Activated CD4-positive, alpha-beta memory T cell treated with anti-CD3 and anti-CD28 coated beads for 36 hours (primary cell): ENCODE results near the gene DENND4B. TPM values are rescaled to one million over a fixed set of nuclear protein-coding genes. Genes with fewer than 3 reads are reported as not detected.

Experiments used
- CTCF ChIA-PET: fragments of 350-600 bp; sonication (Branson Sonifier 250); formaldehyde crosslinking; loops from one replicate; lab custom pipeline; 2021; ENCODE audit warnings: antibody characterized with exemption, inconsistent platforms; lab: Charles Lee
- POLR2A ChIA-PET: fragments of 350-600 bp; sonication (Branson Sonifier 250); formaldehyde crosslinking; loops from one replicate; lab custom pipeline; 2021; ENCODE audit warnings: antibody characterized with exemption; lab: Charles Lee
- DNase-seq: peaks from one replicate; pipeline ENCODE4 v3.0.0-alpha.2; 2020
- H3K27ac Mint-ChIP-seq: one replicate; pipeline ENCODE4 v1.8.0; 2021; ENCODE audit warnings: mixed read lengths
- H3K27me3 Mint-ChIP-seq: one replicate; pipeline ENCODE4 v1.8.0; 2021; ENCODE audit warnings: mixed read lengths
- H3K36me3 Mint-ChIP-seq: one replicate; pipeline ENCODE4 v1.8.0; 2021; ENCODE audit warnings: mixed read lengths
- H3K4me1 Mint-ChIP-seq: one replicate; pipeline ENCODE4 v1.8.0; 2021; ENCODE audit warnings: low read depth, mixed read lengths
- H3K4me3 Mint-ChIP-seq: one replicate; pipeline ENCODE4 v1.8.0; 2021; ENCODE audit warnings: mild to moderate bottlenecking, mixed read lengths
- H3K9me3 Mint-ChIP-seq: one replicate; pipeline ENCODE4 v1.8.0; 2021; ENCODE audit warnings: mixed read lengths
- intact Hi-C: fragments of 100-400 bp; cut with micrococcal nuclease; formaldehyde crosslinking; loops from one replicate; pipeline ENCODE4 v1.15.1; 2023
- total RNA-seq, 2 experiments: library from RNA; stranded (reverse); gene quantifications; one replicate each; pipeline ENCODE4 v1.2.3, GENCODE V29; 2021

DENND4B gene
- total RNA-seq, 2 experiments from 2014 or later, result 98.1 to 108 TPM

DNA sequence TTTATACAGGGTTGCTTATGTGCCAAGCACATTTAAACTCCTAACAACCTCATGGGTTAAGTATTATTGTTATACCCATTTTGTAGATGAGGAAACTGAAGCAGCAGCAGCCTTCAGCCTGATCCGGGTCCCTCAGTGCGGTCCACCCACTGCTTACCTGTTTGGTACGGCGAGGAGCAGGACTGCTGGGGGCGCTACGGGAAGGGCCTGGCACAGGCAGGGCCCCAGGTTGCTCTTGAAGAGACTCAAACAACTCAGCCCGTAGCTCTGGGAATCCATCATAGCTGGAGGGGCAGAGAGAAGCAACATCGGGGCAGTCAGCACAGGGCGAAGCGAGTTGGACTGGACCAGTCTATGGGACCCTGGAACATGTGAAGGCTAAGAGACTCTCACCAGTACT is 9.2 kb downstream of the DENND4B start:
- intact Hi-C loops, result no loop called here
- Mint-ChIP-seq H3K27me3 (no peaks in the 10 kb centered on the region), H3K4me1 (no peaks in the 10 kb centered on the region), H3K4me3 (no peak overlapping the region), H3K36me3 (peaks cover 58% of the 10 kb centered on the region), H3K27ac (no peak overlapping the region), H3K9me3 (no peaks in the 10 kb centered on the region)
- DNase-seq, result no peak
- CTCF ChIA-PET, result interaction anchor here (2.1 kb wide), 1 partner anchor 49 kb away, joined by 6 read pairs; the partner anchor contains the start of gene RAB13
- POLR2A ChIA-PET, result no interaction called here

DNA sequence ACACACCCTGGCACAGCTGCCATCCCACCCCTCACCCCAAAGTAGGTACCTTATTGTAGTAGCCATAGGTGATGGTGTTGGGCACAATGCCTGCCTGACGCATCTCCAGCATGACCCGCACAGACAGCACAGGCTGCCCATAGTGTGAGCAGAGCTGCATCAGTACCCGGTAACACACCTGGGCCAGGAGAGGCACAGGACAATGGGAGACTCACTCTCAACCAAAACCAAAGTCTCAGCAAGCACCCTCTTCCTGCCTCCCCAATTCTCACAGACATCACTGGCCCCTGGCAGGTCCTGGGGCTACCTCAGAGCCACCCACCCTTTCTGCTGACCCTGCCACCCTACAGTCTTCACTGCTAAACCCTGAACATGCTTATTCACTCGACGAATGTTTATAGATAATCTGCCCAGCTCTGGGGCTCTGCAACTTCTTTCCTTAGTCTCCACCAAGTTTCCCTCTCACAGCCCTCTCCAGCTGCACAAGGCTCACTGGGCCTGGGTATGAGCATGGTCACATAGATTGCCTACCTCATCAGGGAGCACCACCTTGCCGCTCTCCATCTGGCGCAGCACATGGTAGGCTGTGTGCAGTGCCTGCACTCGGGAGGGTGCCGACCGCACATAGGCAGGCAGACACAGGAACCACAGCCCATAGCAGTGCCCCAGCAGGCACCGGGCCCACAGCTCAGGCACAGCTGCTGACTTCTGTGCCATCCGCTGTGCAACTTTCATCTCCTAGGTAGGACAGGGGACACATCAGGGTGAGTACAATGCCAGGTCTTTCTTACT is 10.3 kb downstream of the DENND4B start:
- intact Hi-C loops, result no loop called here
- no peaks in the 10 kb centered on the region for H3K4me1 Mint-ChIP-seq
- DNase-seq, result no peak
- H3K9me3 Mint-ChIP-seq, result no peaks in the 10 kb centered on the region
- peaks cover 53% of the 10 kb centered on the region for H3K36me3 Mint-ChIP-seq
- POLR2A ChIA-PET, result no interaction called here
- no peak overlapping the region for H3K4me3 Mint-ChIP-seq
- CTCF ChIA-PET, result interaction anchor here (2.1 kb wide), 1 partner anchor 51 kb away, joined by 6 read pairs; the partner anchor contains the start of gene RAB13
- no peaks in the 10 kb centered on the region for H3K27me3 Mint-ChIP-seq
- no peak overlapping the region for H3K27ac Mint-ChIP-seq

GRCh38 chr1:153934746-153935145 is 11.8 kb downstream of the DENND4B start:
- no peaks in the 10 kb centered on the region for H3K9me3 Mint-ChIP-seq
- no peak overlapping the region for H3K27ac Mint-ChIP-seq
- ChIA-PET POLR2A (interaction anchor here (0.7 kb wide), 1 partner anchor 13 kb away, joined by 3 read pairs; no protein-coding TSS in a partner anchor), CTCF (interaction anchor here (1.0 kb wide), 1 partner anchor 12 kb away, joined by 5 read pairs; the partner anchor contains the start of gene DENND4B)
- no peak for DNase-seq
- H3K4me3 Mint-ChIP-seq, result no peak overlapping the region
- intact Hi-C loops, result no loop called here
- H3K36me3 Mint-ChIP-seq, result peaks cover 47% of the 10 kb centered on the region
- no peaks in the 10 kb centered on the region for H3K27me3 Mint-ChIP-seq
- no peaks in the 10 kb centered on the region for H3K4me1 Mint-ChIP-seq

- no peak overlapping the region for H3K4me3 Mint-ChIP-seq
- ChIA-PET POLR2A (interaction anchor here (0.7 kb wide), 1 partner anchor 14 kb away, joined by 3 read pairs; no protein-coding TSS in a partner anchor), CTCF (interaction anchor here (1.0 kb wide), 1 partner anchor 13 kb away, joined by 5 read pairs; the partner anchor contains the start of gene DENND4B)
- intact Hi-C loops, result no loop called here
- H3K27ac Mint-ChIP-seq, result no peak overlapping the region
- H3K4me1 Mint-ChIP-seq, result peaks cover under 1% of the 10 kb centered on the region
- no peaks in the 10 kb centered on the region for H3K9me3 Mint-ChIP-seq
- H3K36me3 Mint-ChIP-seq, result peaks cover 50% of the 10 kb centered on the region
- H3K27me3 Mint-ChIP-seq, result no peaks in the 10 kb centered on the region
- DNase-seq, result no peak
Measured at GRCh38 chr1:153933955-153934354, 12.6 kb downstream of the DENND4B start.

- H3K4me3 Mint-ChIP-seq, result no peak overlapping the region
- ChIA-PET POLR2A (interaction anchor here (1.6 kb wide), 1 partner anchor 12 kb away, joined by 5 read pairs; no protein-coding TSS in a partner anchor), CTCF (no interaction called here)
- peaks cover 49% of the 10 kb centered on the region for H3K36me3 Mint-ChIP-seq
- DNase-seq, result no peak
- H3K9me3 Mint-ChIP-seq, result no peaks in the 10 kb centered on the region
- peaks cover 2% of the 10 kb centered on the region for H3K4me1 Mint-ChIP-seq
- intact Hi-C loops, result no loop called here
- H3K27me3 Mint-ChIP-seq, result no peaks in the 10 kb centered on the region
- no peak overlapping the region for H3K27ac Mint-ChIP-seq
Measured at GRCh38 chr1:153933430-153933829, 13.1 kb downstream of the DENND4B start.

DNA sequence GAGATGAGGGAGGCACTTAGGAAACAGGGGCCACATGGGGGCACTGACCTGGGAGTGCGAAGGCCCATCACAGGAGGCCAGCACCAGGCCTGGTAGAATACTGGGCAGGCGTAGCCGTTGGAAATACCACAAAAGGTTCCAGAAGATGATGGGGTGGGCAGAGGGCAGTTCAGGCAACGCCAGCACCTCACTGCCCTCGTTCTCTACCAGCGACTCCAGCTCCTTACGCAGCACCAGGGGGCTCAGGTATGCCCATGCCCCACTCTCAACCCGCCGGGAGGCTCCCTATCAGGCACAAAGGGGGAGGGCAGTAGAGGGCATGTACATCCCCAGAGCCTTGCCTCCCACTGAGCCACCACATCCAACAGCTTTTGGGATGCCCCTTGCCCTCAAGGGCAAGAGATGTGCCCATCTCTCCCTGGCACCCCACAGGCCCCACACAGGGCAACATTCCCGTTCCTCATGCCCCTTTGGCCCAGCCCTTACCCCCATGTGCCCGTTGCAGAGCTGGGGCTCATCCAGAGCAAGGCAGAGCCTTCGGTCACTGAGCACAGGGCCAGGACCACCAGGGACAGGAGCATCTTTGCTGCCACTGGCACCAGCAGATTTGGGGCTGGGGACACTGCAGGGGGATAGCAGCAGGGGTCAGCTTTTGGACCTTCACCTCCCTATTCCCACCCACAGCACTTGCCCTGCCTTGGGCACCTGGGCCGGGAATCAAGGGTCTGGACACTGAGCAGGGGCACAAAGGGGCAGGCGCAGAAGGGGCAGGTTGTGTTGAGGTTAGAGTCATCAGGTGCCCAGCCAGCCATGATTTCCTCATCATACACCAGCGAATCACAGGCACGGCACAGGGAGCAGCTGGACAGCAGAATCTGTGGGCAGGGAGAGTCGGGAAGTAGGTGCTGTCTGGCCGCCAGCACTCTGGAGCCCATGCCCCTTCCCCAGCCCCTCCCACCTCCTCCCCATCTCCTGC is 14.1 kb downstream of the DENND4B start:
- H3K36me3 Mint-ChIP-seq, result peaks cover 44% of the 10 kb centered on the region
- ChIA-PET CTCF (no interaction called here), POLR2A (interaction anchor here (1.6 kb wide), 1 partner anchor 13 kb away, joined by 5 read pairs; no protein-coding TSS in a partner anchor)
- H3K9me3 Mint-ChIP-seq, result no peaks in the 10 kb centered on the region
- no peaks in the 10 kb centered on the region for H3K27me3 Mint-ChIP-seq
- H3K27ac Mint-ChIP-seq, result no peak overlapping the region
- peaks cover 2% of the 10 kb centered on the region for H3K4me1 Mint-ChIP-seq
- intact Hi-C loops, result no loop called here
- H3K4me3 Mint-ChIP-seq, result no peak overlapping the region
- no peak for DNase-seq

DNA sequence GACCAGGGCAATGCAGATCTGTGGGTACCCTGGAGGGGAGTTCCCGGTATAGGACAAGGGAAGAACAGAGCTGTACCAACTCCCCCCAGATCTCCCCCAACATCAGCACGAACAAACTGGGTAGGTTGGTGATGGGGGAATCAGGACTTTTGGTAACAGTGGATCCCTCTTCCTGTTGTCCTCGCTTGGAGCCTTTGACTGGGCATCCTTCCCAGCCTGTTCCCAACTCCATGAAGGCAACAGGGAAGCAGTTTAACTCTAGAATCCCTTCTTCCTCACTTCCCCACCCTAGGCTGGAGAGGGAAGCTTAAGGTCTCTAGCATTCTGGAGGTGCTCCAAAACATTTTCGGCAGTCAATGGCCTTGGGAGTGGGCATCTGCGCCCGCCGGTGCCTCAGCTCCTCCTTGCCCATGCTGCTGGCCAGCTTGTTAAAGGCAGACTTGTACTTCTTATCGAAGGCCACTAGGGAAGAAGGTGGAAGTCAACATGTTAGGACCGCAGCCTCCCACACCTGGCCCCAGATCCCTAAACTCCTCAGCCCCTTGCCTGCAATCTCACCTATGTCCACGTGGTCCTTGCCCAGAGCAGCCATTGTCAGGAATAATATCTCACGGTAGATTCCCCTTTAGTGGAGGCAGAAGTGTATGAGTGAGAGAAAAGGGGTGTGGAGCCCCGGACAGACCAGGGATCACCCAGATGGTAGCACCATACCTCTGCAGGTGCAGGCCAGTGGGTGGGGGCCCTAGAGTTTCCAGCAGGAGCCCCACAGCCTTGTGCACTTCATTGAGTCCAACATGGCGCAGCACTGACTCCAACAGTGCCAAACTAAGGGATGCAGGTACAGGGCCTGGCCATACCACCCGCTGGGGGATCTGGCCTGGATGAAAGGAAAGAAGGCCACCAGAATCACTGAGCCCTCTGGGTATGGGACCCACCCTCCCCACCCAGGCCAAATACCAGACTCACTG is 16.3 kb downstream of the DENND4B start:
- H3K9me3 Mint-ChIP-seq, result no peaks in the 10 kb centered on the region
- H3K27ac Mint-ChIP-seq, result no peak overlapping the region
- no peaks in the 10 kb centered on the region for H3K27me3 Mint-ChIP-seq
- CTCF ChIA-PET, result interaction anchor here (0.6 kb wide), 1 partner anchor 293 kb away, joined by 3 read pairs; no protein-coding TSS in a partner anchor
- POLR2A ChIA-PET, result interaction anchor here (0.6 to 1.4 kb wide), 4 partner anchors 10 to 270 kb away, joined by 3 to 5 read pairs (median 3); partner anchors contain the start of gene DENND4B
- no peak overlapping the region for H3K4me3 Mint-ChIP-seq
- H3K36me3 Mint-ChIP-seq, result peaks cover 23% of the 10 kb centered on the region
- H3K4me1 Mint-ChIP-seq, result peaks cover 2% of the 10 kb centered on the region
- intact Hi-C loops, result no loop called here
- DNase-seq, result no peak

DNA sequence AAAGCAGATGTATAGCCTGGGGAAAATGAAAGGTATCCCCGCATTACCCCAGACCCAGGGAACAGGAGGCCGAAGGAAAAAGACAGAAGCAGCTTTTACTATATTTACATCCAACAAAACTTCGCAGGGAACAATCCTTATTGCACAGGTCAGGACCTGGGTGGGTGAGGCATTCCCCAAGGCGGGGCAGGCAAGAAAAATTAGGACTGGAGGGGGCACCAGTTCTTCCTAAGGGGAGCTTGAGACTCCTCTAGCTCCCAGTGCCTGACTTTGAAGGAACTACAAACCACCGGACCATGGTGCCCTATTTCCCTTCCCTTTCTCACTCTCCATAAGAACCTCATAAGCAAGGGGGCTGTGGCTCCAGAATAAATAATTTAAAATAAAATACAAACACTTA is 17.1 kb downstream of the DENND4B start:
- H3K27ac Mint-ChIP-seq, result no peak overlapping the region
- no peaks in the 10 kb centered on the region for H3K9me3 Mint-ChIP-seq

GRCh38 chr1:153928791-153929341 is 17.7 kb downstream of the DENND4B start:
- intact Hi-C loops, result no loop called here
- CTCF ChIA-PET, result interaction anchor here (1.5 kb wide), 1 partner anchor 10 kb away, joined by 3 read pairs; no protein-coding TSS in a partner anchor
- H3K27me3 Mint-ChIP-seq, result no peaks in the 10 kb centered on the region
- no peaks in the 10 kb centered on the region for H3K9me3 Mint-ChIP-seq
- H3K27ac Mint-ChIP-seq, result no peak overlapping the region
- POLR2A ChIA-PET, result interaction anchor here (1.4 kb wide), 1 partner anchor 17 kb away, joined by 3 read pairs; the partner anchor contains the start of gene DENND4B
- H3K4me1 Mint-ChIP-seq, result peaks cover 8% of the 10 kb centered on the region
- no peak for DNase-seq
- peaks cover 14% of the 10 kb centered on the region for H3K36me3 Mint-ChIP-seq
- no peak overlapping the region for H3K4me3 Mint-ChIP-seq

More for the DNA sequence above, 17.1 kb downstream of the DENND4B start:
- H3K4me1 Mint-ChIP-seq, result peaks cover 3% of the 10 kb centered on the region
- H3K27me3 Mint-ChIP-seq, result no peaks in the 10 kb centered on the region
- H3K36me3 Mint-ChIP-seq, result peaks cover 18% of the 10 kb centered on the region
- ChIA-PET CTCF (interaction anchor here (0.6 kb wide), 1 partner anchor 292 kb away, joined by 3 read pairs; no protein-coding TSS in a partner anchor), POLR2A (interaction anchor here (1.0 to 1.4 kb wide), 2 partner anchors 16 to 17 kb away, joined by 3 read pairs; partner anchors contain the start of gene DENND4B)
- no peak overlapping the region for H3K4me3 Mint-ChIP-seq
- no peak for DNase-seq
- intact Hi-C loops, result no loop called here

DNA sequence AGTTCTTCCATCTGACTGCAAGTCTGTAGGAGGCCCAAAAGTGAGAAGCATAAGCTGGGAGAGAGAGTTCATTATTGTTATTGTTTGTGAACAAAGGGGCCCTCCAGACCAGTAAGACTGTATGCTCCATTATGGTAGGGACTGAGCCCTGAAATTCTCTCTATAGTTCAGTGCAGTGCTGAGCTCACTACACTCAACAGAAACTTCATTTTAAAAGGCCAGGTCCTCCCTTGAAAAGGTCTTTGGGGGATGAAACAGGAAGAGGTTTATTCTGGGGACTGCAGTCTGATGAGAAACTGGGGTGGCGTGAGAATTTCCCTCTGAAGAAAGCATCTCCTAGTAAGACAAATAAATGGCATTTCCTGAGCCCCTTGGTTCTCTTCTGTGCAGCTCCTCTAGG is 18.3 kb downstream of the DENND4B start:
- ChIA-PET CTCF (interaction anchor here (1.5 kb wide), 1 partner anchor 9 kb away, joined by 3 read pairs; no protein-coding TSS in a partner anchor), POLR2A (interaction anchor here (1.2 kb wide), 1 partner anchor 16 kb away, joined by 3 read pairs; no protein-coding TSS in a partner anchor)
- Mint-ChIP-seq H3K36me3 (peaks cover 12% of the 10 kb centered on the region), H3K27me3 (no peaks in the 10 kb centered on the region), H3K9me3 (no peaks in the 10 kb centered on the region), H3K4me3 (no peak overlapping the region), H3K4me1 (peaks cover 10% of the 10 kb centered on the region), H3K27ac (no peak overlapping the region)
- intact Hi-C loops, result no loop called here
- DNase-seq, result no peak
